Measurements from ENCODE around the gene DTX1. TPM values are rescaled to one million over a fixed set of nuclear protein-coding genes. Genes with fewer than 3 reads are reported as not detected.

The DTX1 gene
- total and polyA plus RNA-seq, 2 of the 8 experiments (the other 6 are each of a cell fraction or from before 2014, with no cell fraction given), result 4.7 to 6.9 TPM

- Histone ChIP-seq H3K4me3 (ENCODE audit: extremely low read depth in 1 of 4, insufficient read depth in 2 of 4, low read depth in 3 of 4, low read length in 4 of 4) (no peak overlapping the region), H2BK15ac (ENCODE audit: low read length) (no peak overlapping the region), H3K36me3 (ENCODE audit: control insufficient read depth in 2 of 4, insufficient read depth in 4 of 4, low read length in 3 of 4) (no peaks in the 10 kb centered on the region), H2BK5ac (ENCODE audit: low read depth, low read length) (no peak overlapping the region), H3K23ac (ENCODE audit: insufficient read length) (no peak overlapping the region), H2AK5ac (ENCODE audit: low read depth, low read length) (no peak overlapping the region), H2AFZ (ENCODE audit: low read length) (no peak overlapping the region), H2BK20ac (ENCODE audit: low read length) (0 out of 2 replicates have a peak overlapping the region, but pooled peaks have one; percentile 18), H4K5ac (ENCODE audit: insufficient read length, low read depth, low read length) (no peak overlapping the region), H4K91ac (replicated peaks; ENCODE audit: insufficient read length, low read length) (no peak overlapping the region), H2BK12ac (ENCODE audit: low read depth, low read length) (no peak overlapping the region), H3K56ac (replicated peaks; ENCODE audit: insufficient read length, low read depth, low read length) (no peak overlapping the region), H3K27me3 (replicated peaks in 1 of 4; ENCODE audit: control insufficient read depth in 3 of 4, extremely low read depth in 1 of 4, insufficient read depth in 3 of 4, low read length in 3 of 4) (peaks cover 0 to 13% (median 6%) of the 10 kb centered on the region in 4 experiments; a peak in 5 of 7 replicates), H3K14ac (ENCODE audit: insufficient read length) (no peak overlapping the region), H3K4ac (replicated peaks; ENCODE audit: insufficient read length, low read depth, low read length) (no peak overlapping the region), H3K4me2 (ENCODE audit: insufficient read depth in 1 of 2, low read depth in 2 of 2, low read length in 2 of 2) (no peak overlapping the region), H3K79me2 (ENCODE audit: control insufficient read depth in 1 of 2, insufficient read depth in 2 of 2, low read length in 2 of 2) (no peaks in the 10 kb centered on the region), H3K9ac (replicated peaks in 1 of 4; ENCODE audit: extremely low read depth in 1 of 4, low read depth in 3 of 4, low read length in 3 of 4) (no peak overlapping the region), H3K27ac (ENCODE audit: low read depth, low read length) (no peak overlapping the region), H3K4me1 (replicated peaks in 1 of 4; ENCODE audit: control insufficient read depth in 3 of 4, insufficient read depth in 4 of 4, low read length in 3 of 4) (peaks cover 0 to 18% (median 8%) of the 10 kb centered on the region in 4 experiments; a peak in 6 of 7 replicates), H4K8ac (ENCODE audit: extremely low read depth, insufficient read depth, low read length) (no peak overlapping the region), H3K79me1 (ENCODE audit: low read depth, low read length) (no peaks in the 10 kb centered on the region), H3K9me3 (ENCODE audit: insufficient read depth in 2 of 2, low read depth in 1 of 2, low read length in 1 of 2) (no peaks in the 10 kb centered on the region), H4K20me1 (replicated peaks in 1 of 2; ENCODE audit: control insufficient read depth in 1 of 2, insufficient read depth in 2 of 2, low read length in 2 of 2) (no peaks in the 10 kb centered on the region), H3K23me2 (ENCODE audit: low read depth, low read length) (peaks cover 12% of the 10 kb centered on the region; the same call in 1 of the 2 replicates), H3K18ac (ENCODE audit: extremely low read depth, low read length) (no peak overlapping the region), H2BK120ac (replicated peaks; ENCODE audit: low read depth, low read length) (no peak overlapping the region)
- CTCF ChIA-PET (ENCODE audit: partially characterized antibody), result interaction anchor here (1.0 to 7.8 kb wide), 11 partner anchors 10 to 146 kb away, joined by 3 to 36 read pairs (median 8); partner anchors contain the start of gene CFAP73
- POLR2A ChIA-PET (ENCODE audit: partially characterized antibody), result interaction anchor here (1.2 to 3.0 kb wide), 2 partner anchors 11 to 17 kb away, joined by 4 to 12 read pairs; partner anchors contain the start of gene CFAP73
- FAIRE-seq, result no peak
- no peak for DNase-seq (ENCODE audit: low read depth in 1 of 2, low spot score in 2 of 2)
- WGBS, 2 experiments (ENCODE audit: extremely low coverage in 1 of 2, insufficient coverage in 1 of 2, insufficient read length in 1 of 2, insufficient replicate concordance in 2 of 2, low coverage in 1 of 2, low lambda C conversion rate in 2 of 2, missing lambda C conversion rate in 1 of 2), result 97% methylated on average over 3 of the region's 3 CpGs; no CpG with 5 or more reads in 1 of the 2 experiments
- TF ChIP-seq TEAD4 (IDR thresholded peaks at IDR 0.05; ENCODE audit: low read depth, low read length) (no peak), ASH2L (IDR thresholded peaks at IDR 0.05; ENCODE audit: low read length) (no peak), TBP (IDR thresholded peaks at IDR 0.05; ENCODE audit: low read depth, low read length) (no peak), GABPA (IDR thresholded peaks at IDR 0.05; ENCODE audit: borderline replicate concordance, insufficient read depth, low read length) (no peak), POLR2A (IDR thresholded peaks at IDR 0.05; ENCODE audit: control extremely low read depth in 1 of 2, low read depth in 2 of 2, low read length in 2 of 2) (no peak), TAF7 (optimal IDR thresholded peaks at IDR 0.05; ENCODE audit: borderline replicate concordance, low read depth, low read length) (no peak), RFX5 (IDR thresholded peaks at IDR 0.05; ENCODE audit: borderline replicate concordance, low read depth, low read length) (no peak), EZH2 (IDR thresholded peaks at IDR 0.05; ENCODE audit: low read depth, low read length, severe bottlenecking) (no peak), ZNF274 (IDR thresholded peaks at IDR 0.05; ENCODE audit: borderline replicate concordance, extremely low read depth, low read length) (no peak), CTBP2 (IDR thresholded peaks at IDR 0.05; ENCODE audit: borderline replicate concordance, insufficient read depth, insufficient read length, low read length) (no peak)
- TF ChIP-seq, protein P1, sequence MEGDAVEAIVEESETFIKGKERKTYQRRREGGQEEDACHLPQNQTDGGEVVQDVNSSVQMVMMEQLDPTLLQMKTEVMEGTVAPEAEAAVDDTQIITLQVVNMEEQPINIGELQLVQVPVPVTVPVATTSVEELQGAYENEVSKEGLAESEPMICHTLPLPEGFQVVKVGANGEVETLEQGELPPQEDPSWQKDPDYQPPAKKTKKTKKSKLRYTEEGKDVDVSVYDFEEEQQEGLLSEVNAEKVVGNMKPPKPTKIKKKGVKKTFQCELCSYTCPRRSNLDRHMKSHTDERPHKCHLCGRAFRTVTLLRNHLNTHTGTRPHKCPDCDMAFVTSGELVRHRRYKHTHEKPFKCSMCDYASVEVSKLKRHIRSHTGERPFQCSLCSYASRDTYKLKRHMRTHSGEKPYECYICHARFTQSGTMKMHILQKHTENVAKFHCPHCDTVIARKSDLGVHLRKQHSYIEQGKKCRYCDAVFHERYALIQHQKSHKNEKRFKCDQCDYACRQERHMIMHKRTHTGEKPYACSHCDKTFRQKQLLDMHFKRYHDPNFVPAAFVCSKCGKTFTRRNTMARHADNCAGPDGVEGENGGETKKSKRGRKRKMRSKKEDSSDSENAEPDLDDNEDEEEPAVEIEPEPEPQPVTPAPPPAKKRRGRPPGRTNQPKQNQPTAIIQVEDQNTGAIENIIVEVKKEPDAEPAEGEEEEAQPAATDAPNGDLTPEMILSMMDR (IDR thresholded peaks at IDR 0.05; ENCODE audit: control extremely low read depth in 1 of 3, insufficient read depth in 1 of 3, low read depth in 1 of 3, low read length in 3 of 3), result no peak
These were observed 82.3 kb downstream of the DTX1 start for GRCh38 chr12:113138826-113139225.
